ENCODE results near the gene ALCAM. TPM values are rescaled to one million over a fixed set of nuclear protein-coding genes. Genes with fewer than 3 reads are reported as not detected.

Gene ALCAM
- total and polyA plus RNA-seq, 2 donors (not counting 1 experiment from before 2014, with no cell fraction given): 6.2 to 23.8 TPM

GRCh38 chr3:105513886-105514285 lies 147.2 kb downstream of the ALCAM start:
- ATAC-seq (ENCODE audit: low read depth): no peak
- Histone ChIP-seq H3K4me3 (ENCODE audit: control extremely low read depth in 1 of 5, extremely low read depth in 1 of 5, insufficient read depth in 1 of 5, low read depth in 2 of 5, low read length in 4 of 5) (no peak overlapping the region), H3K9me3 (ENCODE audit: control extremely low read depth in 1 of 3, control insufficient read depth in 2 of 3, insufficient read depth in 1 of 3, low read length in 2 of 3) (no peaks in the 10 kb centered on the region), H3K27ac (ENCODE audit: low read length in 2 of 2) (no peak overlapping the region), H2AFZ (ENCODE audit: insufficient read depth, low read depth, low read length, poor library complexity, severe bottlenecking) (no peak overlapping the region), H3K27me3 (replicated peaks in 1 of 4; ENCODE audit: control extremely low read depth in 1 of 4, control insufficient read depth in 3 of 4, insufficient read depth in 4 of 4, low read length in 3 of 4) (no peaks in the 10 kb centered on the region), H3K4me2 (replicated peaks; ENCODE audit: low read depth, low read length, poor library complexity, severe bottlenecking) (no peak overlapping the region), H3K4me1 (ENCODE audit: control insufficient read depth in 2 of 2, insufficient read depth in 2 of 2, low read length in 2 of 2) (no peaks in the 10 kb centered on the region), H3K36me3 (replicated peaks in 1 of 2; ENCODE audit: control extremely low read depth in 1 of 2, control insufficient read depth in 1 of 2, extremely low read depth in 1 of 2, insufficient read depth in 2 of 2, low read length in 1 of 2) (no peaks in the 10 kb centered on the region), H4K20me1 (ENCODE audit: control insufficient read depth, insufficient read depth, low read length, poor library complexity, severe bottlenecking) (no peaks in the 10 kb centered on the region), H3K79me2 (ENCODE audit: control insufficient read depth, insufficient read depth, low read length) (no peaks in the 10 kb centered on the region), H3K9ac (ENCODE audit: low read length) (no peak overlapping the region)
- H3K9me3 Mint-ChIP-seq (ENCODE audit: insufficient read depth): no peaks in the 10 kb centered on the region
- DNase-seq: no peak
- TF ChIP-seq CTCF (IDR thresholded peaks at IDR 0.05): no peak
- no peak for TF ChIP-seq EZH2 (IDR thresholded peaks at IDR 0.05; ENCODE audit: borderline replicate concordance, insufficient read depth, low read depth, low read length, poor library complexity, severe bottlenecking)
- ChIA-PET CTCF (interaction anchor here (1.0 kb wide), 1 partner anchor 1241 kb away, joined by 3 read pairs; no protein-coding TSS in a partner anchor), POLR2A (no interaction called here)
- H3K27me3 Mint-ChIP-seq: no peaks in the 10 kb centered on the region
- no peak overlapping the region for H3K27ac Mint-ChIP-seq
- no peak overlapping the region for H3K4me3 Mint-ChIP-seq
- 100% methylated on average over 2 of the region's 2 CpGs for WGBS (ENCODE audit: insufficient coverage)
- intact Hi-C loops (cut with micrococcal nuclease): no loop called here
- H3K4me1 Mint-ChIP-seq: peaks cover 6% of the 10 kb centered on the region

GRCh38 chr3:105515372-105515771 lies 148.7 kb downstream of the ALCAM start:
- no peak for TF ChIP-seq EZH2 (IDR thresholded peaks at IDR 0.05; ENCODE audit: borderline replicate concordance, insufficient read depth, low read depth, low read length, poor library complexity, severe bottlenecking)
- no peak for TF ChIP-seq CTCF (IDR thresholded peaks at IDR 0.05)
- Mint-ChIP-seq H3K27me3 (no peaks in the 10 kb centered on the region), H3K27ac (no peak overlapping the region), H3K9me3 (ENCODE audit: insufficient read depth) (no peaks in the 10 kb centered on the region), H3K4me3 (no peak overlapping the region), H3K4me1 (peaks cover 4% of the 10 kb centered on the region)
- Histone ChIP-seq H3K36me3 (replicated peaks in 1 of 2; ENCODE audit: control extremely low read depth in 1 of 2, control insufficient read depth in 1 of 2, extremely low read depth in 1 of 2, insufficient read depth in 2 of 2, low read length in 1 of 2) (no peaks in the 10 kb centered on the region), H3K27ac (ENCODE audit: low read length in 2 of 2) (no peak overlapping the region), H2AFZ (ENCODE audit: insufficient read depth, low read depth, low read length, poor library complexity, severe bottlenecking) (no peak overlapping the region), H3K79me2 (ENCODE audit: control insufficient read depth, insufficient read depth, low read length) (no peaks in the 10 kb centered on the region), H3K9me3 (ENCODE audit: control extremely low read depth in 1 of 3, control insufficient read depth in 2 of 3, insufficient read depth in 1 of 3, low read length in 2 of 3) (no peaks in the 10 kb centered on the region), H3K9ac (ENCODE audit: low read length) (no peak overlapping the region), H3K4me1 (ENCODE audit: control insufficient read depth in 2 of 2, insufficient read depth in 2 of 2, low read length in 2 of 2) (no peaks in the 10 kb centered on the region), H3K27me3 (replicated peaks in 1 of 4; ENCODE audit: control extremely low read depth in 1 of 4, control insufficient read depth in 3 of 4, insufficient read depth in 4 of 4, low read length in 3 of 4) (no peaks in the 10 kb centered on the region), H4K20me1 (ENCODE audit: control insufficient read depth, insufficient read depth, low read length, poor library complexity, severe bottlenecking) (no peaks in the 10 kb centered on the region), H3K4me3 (ENCODE audit: control extremely low read depth in 1 of 5, extremely low read depth in 1 of 5, insufficient read depth in 1 of 5, low read depth in 2 of 5, low read length in 4 of 5) (no peak overlapping the region), H3K4me2 (replicated peaks; ENCODE audit: low read depth, low read length, poor library complexity, severe bottlenecking) (no peak overlapping the region)
- DNase-seq (no peak), ATAC-seq (ENCODE audit: low read depth) (no peak)
- ChIA-PET POLR2A (no interaction called here), CTCF (interaction anchor here (1.6 kb wide), 1 partner anchor 1094 kb away, joined by 4 read pairs; no protein-coding TSS in a partner anchor)
- WGBS (ENCODE audit: insufficient coverage): no CpG with 5 or more reads among the region's 2 CpGs
- intact Hi-C loops (cut with micrococcal nuclease): no loop called here

All from B cell (primary cell).